Measurements from ENCODE around the gene EML6.
"Not testable (repeated sequence)": the region's sequence is repeated elsewhere in the genome, so short reads cannot be mapped to it uniquely, and the experiment has no call there.

DNA sequence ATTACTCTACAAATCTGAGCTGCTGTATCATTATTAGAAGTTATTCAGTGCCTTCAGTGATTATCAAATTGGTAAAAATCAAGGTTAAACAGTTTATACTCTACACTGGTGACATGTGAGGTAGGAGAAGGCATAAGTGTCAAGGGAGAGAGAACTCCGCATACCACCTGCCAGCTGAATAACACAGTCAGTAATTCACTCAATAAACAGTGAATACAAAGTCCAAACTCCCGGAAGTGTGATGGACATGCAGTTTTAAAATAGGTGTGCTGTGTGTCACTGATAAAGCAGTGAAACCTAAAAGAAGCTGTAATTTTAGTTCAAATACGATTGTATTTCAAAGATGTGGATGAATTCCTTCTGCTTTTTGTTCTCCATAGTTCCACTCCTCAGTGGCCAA lies 149.8 kb downstream of the EML6 start:
- TF ChIP-seq, protein P1, sequence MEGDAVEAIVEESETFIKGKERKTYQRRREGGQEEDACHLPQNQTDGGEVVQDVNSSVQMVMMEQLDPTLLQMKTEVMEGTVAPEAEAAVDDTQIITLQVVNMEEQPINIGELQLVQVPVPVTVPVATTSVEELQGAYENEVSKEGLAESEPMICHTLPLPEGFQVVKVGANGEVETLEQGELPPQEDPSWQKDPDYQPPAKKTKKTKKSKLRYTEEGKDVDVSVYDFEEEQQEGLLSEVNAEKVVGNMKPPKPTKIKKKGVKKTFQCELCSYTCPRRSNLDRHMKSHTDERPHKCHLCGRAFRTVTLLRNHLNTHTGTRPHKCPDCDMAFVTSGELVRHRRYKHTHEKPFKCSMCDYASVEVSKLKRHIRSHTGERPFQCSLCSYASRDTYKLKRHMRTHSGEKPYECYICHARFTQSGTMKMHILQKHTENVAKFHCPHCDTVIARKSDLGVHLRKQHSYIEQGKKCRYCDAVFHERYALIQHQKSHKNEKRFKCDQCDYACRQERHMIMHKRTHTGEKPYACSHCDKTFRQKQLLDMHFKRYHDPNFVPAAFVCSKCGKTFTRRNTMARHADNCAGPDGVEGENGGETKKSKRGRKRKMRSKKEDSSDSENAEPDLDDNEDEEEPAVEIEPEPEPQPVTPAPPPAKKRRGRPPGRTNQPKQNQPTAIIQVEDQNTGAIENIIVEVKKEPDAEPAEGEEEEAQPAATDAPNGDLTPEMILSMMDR (conservative IDR thresholded peaks at IDR 0.05; ENCODE audit: low read depth, low read length): not testable (repeated sequence)
- not testable (repeated sequence) for TF ChIP-seq EZH2 (IDR thresholded peaks at IDR 0.05; ENCODE audit: low read length, unreplicated experiment); EZH2phosphoT487 (IDR thresholded peaks at IDR 0.05; ENCODE audit: borderline replicate concordance, low read length)
